GM18519 (cell line): ENCODE results near the gene JMJD7.
"Not testable (repeated sequence)": the region's sequence is repeated elsewhere in the genome, so short reads cannot be mapped to it uniquely, and the experiment has no call there.

Experiments
- ATAC-seq: cut with Tn5 transposase; IDR thresholded peaks from one replicate; pipeline ENCODE4 v1.9.1; 2021; ENCODE audit warnings: mild to moderate bottlenecking, moderate library complexity; ENCODE audit not compliant: unreplicated experiment, low FRiP score

JMJD7 gene

GRCh38 chr15:41819455-41820050 lies 8.3 kb upstream of the JMJD7 start:
- no peak for ATAC-seq

GRCh38 chr15:41820791-41821423 lies 7.0 kb upstream of the JMJD7 start:
- no peak for ATAC-seq

GRCh38 chr15:41821831-41822230 lies 6.1 kb upstream of the JMJD7 start:
- no peak for ATAC-seq

GRCh38 chr15:41822471-41822870 lies 5.4 kb upstream of the JMJD7 start:
- ATAC-seq = no peak

GRCh38 chr15:41822957-41823356 lies 4.9 kb upstream of the JMJD7 start:
- ATAC-seq = no peak

- ATAC-seq = no peak
Measured at GRCh38 chr15:41823502-41823901, 4.4 kb upstream of the JMJD7 start.

- no peak for ATAC-seq
Measured at GRCh38 chr15:41824062-41824745, 3.7 kb upstream of the JMJD7 start.

GRCh38 chr15:41825145-41825544 lies 2.7 kb upstream of the JMJD7 start:
- no peak for ATAC-seq

- ATAC-seq = no peak
Measured at GRCh38 chr15:41825572-41826535, 2.0 kb upstream of the JMJD7 start.

GRCh38 chr15:41827290-41827879 lies 507 bp upstream of the JMJD7 start:
- no peak for ATAC-seq

GRCh38 chr15:41828807-41829141 lies 882 bp downstream of the JMJD7 start:
- ATAC-seq = no peak

- no peak for ATAC-seq
Measured at GRCh38 chr15:41829959-41830646, 2.2 kb downstream of the JMJD7 start.

GRCh38 chr15:41831291-41831690 lies 3.4 kb downstream of the JMJD7 start:
- ATAC-seq = not testable (repeated sequence)

GRCh38 chr15:41832208-41832607 lies 4.3 kb downstream of the JMJD7 start:
- ATAC-seq = no peak

- no peak for ATAC-seq
Measured at GRCh38 chr15:41832875-41833274, 5.0 kb downstream of the JMJD7 start.

- ATAC-seq = no peak
Measured at GRCh38 chr15:41834096-41834495, 6.2 kb downstream of the JMJD7 start.

- no peak for ATAC-seq
Measured at GRCh38 chr15:41836073-41836472, 8.2 kb downstream of the JMJD7 start.

- ATAC-seq = no peak
Measured at GRCh38 chr15:41836713-41837454, 9.0 kb downstream of the JMJD7 start.

GRCh38 chr15:41838400-41838897 lies 10.6 kb downstream of the JMJD7 start, which contains the start of gene PLA2G4B:
Gene PLA2G4B (plus strand): TSS chr15:41838847. CDS start chr15:41838914, 67 bp downstream.
- ATAC-seq = no peak
